ENCODE data around the gene MMP10. TPM values are rescaled to one million over a fixed set of nuclear protein-coding genes. Genes with fewer than 3 reads are reported as not detected.
A peak's percentile ranks its signal among the peaks of the same experiment; 100 is the strongest.

The MMP10 gene
- polyA plus RNA-seq, 1 donor (not counting 4 experiments of a cell fraction or from before 2014, with no cell fraction given) = 19.1 TPM

DNA sequence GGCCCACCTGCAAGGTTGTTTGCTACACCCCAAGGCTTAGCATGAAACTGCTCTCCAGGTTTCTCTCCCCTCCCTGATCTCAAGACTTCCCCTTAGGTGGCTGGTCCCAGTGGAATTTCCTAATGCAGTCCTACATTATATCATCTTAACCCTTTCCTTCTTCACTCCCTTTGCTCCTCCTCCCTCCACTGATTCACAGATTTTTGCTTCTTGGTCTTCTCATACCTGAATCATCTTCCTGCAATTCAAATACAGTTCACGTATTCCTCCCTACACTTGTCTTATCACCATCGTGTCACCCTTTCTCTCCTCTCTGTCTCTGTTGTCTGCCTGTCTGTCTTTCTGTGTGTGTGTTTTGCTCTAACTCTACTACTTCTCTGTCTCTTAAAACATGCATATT lies 17.0 kb downstream of the MMP10 start:
- Histone ChIP-seq H3K9ac (ENCODE audit: control insufficient read depth, extremely low read depth, insufficient read depth, low read length) (peak overlapping the region; percentile 45), H3K36me3 (ENCODE audit: control insufficient read depth in 2 of 2, extremely low read depth in 1 of 2, insufficient read depth in 2 of 2, low read length in 2 of 2) (no peaks in the 10 kb centered on the region), H4K20me1 (ENCODE audit: control insufficient read depth, extremely low read depth, insufficient read depth, low read length) (no peaks in the 10 kb centered on the region), H3K4me2 (ENCODE audit: control insufficient read depth, extremely low read depth, insufficient read depth, low read depth, low read length) (peak overlapping the region; percentile 56), H3K9me3 (ENCODE audit: control insufficient read depth, low read depth, low read length) (no peaks in the 10 kb centered on the region), H3K79me2 (ENCODE audit: control insufficient read depth, insufficient read depth, low read length) (no peaks in the 10 kb centered on the region), H3K27ac (ENCODE audit: control insufficient read depth, insufficient read depth, low read length) (peak overlapping the region; percentile 81), H3K9me1 (ENCODE audit: control insufficient read depth, extremely low read depth, insufficient read depth, low read length) (no peaks in the 10 kb centered on the region), H3K4me3 (ENCODE audit: control insufficient read depth in 2 of 3, extremely low read depth in 1 of 3, insufficient read depth in 2 of 3, low read depth in 1 of 3, low read length in 3 of 3) (no peak overlapping the region), H2AFZ (ENCODE audit: control insufficient read depth, low read length) (peak overlapping the region; percentile 24), H3K4me1 (ENCODE audit: control insufficient read depth, extremely low read depth, insufficient read depth, low read length) (peaks cover 52% of the 10 kb centered on the region), H3K27me3 (ENCODE audit: control insufficient read depth, extremely low read depth, insufficient read depth, low read length) (no peaks in the 10 kb centered on the region)
- no peak for DNase-seq (ENCODE audit: low read depth, low spot score)
- no peak for TF ChIP-seq EZH2 (IDR thresholded peaks at IDR 0.05; ENCODE audit: low read length)
- dilution Hi-C loops (cut with MboI; ENCODE audit: extremely low pct_ligation_motif_present, low sequenced_read_pairs) = no loop called here
- FAIRE-seq = peak; percentile 79

DNA sequence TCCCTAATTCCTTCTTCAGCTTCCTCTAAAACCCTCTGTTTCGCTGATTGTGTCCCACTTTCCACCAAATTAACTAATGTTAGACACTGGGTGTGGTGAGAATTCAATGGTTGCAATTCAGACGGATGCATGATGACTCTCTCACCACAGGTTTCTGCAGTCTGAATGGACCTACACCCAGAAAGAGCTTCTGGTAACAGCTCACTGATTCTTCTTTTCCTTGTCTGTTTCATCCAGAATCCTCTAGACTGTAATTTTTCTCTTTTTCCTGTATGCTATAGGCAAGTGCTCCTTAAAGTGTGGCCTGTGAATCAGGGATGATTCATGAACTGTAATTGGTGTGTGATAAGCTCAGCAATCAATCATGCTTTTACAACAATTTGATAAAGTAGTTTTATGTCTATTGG lies 18.1 kb downstream of the MMP10 start:
- H3K4me3 ChIP-seq (ENCODE audit: control insufficient read depth in 2 of 3, extremely low read depth in 1 of 3, insufficient read depth in 2 of 3, low read depth in 1 of 3, low read length in 3 of 3) = no peak overlapping the region
- H3K9me3 ChIP-seq (ENCODE audit: control insufficient read depth, low read depth, low read length) = no peaks in the 10 kb centered on the region
- no peaks in the 10 kb centered on the region for H3K9me1 ChIP-seq (ENCODE audit: control insufficient read depth, extremely low read depth, insufficient read depth, low read length)
- TF ChIP-seq, protein P1, sequence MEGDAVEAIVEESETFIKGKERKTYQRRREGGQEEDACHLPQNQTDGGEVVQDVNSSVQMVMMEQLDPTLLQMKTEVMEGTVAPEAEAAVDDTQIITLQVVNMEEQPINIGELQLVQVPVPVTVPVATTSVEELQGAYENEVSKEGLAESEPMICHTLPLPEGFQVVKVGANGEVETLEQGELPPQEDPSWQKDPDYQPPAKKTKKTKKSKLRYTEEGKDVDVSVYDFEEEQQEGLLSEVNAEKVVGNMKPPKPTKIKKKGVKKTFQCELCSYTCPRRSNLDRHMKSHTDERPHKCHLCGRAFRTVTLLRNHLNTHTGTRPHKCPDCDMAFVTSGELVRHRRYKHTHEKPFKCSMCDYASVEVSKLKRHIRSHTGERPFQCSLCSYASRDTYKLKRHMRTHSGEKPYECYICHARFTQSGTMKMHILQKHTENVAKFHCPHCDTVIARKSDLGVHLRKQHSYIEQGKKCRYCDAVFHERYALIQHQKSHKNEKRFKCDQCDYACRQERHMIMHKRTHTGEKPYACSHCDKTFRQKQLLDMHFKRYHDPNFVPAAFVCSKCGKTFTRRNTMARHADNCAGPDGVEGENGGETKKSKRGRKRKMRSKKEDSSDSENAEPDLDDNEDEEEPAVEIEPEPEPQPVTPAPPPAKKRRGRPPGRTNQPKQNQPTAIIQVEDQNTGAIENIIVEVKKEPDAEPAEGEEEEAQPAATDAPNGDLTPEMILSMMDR (optimal IDR thresholded peaks at IDR 0.05 in 1 of 3, IDR thresholded peaks at IDR 0.05 in 1 of 3, conservative IDR thresholded peaks at IDR 0.05 in 1 of 3; ENCODE audit: extremely low read depth in 1 of 3, insufficient read depth in 2 of 3, low read length in 3 of 3) = no peak
- TF ChIP-seq EZH2 (IDR thresholded peaks at IDR 0.05; ENCODE audit: low read length) = no peak
- H3K27ac ChIP-seq (ENCODE audit: control insufficient read depth, insufficient read depth, low read length) = peak overlapping the region; percentile 81
- peaks cover 56% of the 10 kb centered on the region for H3K4me1 ChIP-seq (ENCODE audit: control insufficient read depth, extremely low read depth, insufficient read depth, low read length)
- FAIRE-seq (peak; percentile 91), DNase-seq (ENCODE audit: low read depth, low spot score) (no peak)
- H3K9ac ChIP-seq (ENCODE audit: control insufficient read depth, extremely low read depth, insufficient read depth, low read length) = peak overlapping the region; percentile 42
- H3K4me2 ChIP-seq (ENCODE audit: control insufficient read depth, extremely low read depth, insufficient read depth, low read depth, low read length) = peak overlapping the region; percentile 65
- H2AFZ ChIP-seq (ENCODE audit: control insufficient read depth, low read length) = no peak overlapping the region
- no peaks in the 10 kb centered on the region for H4K20me1 ChIP-seq (ENCODE audit: control insufficient read depth, extremely low read depth, insufficient read depth, low read length)
- H3K36me3 ChIP-seq (ENCODE audit: control insufficient read depth in 2 of 2, extremely low read depth in 1 of 2, insufficient read depth in 2 of 2, low read length in 2 of 2) = no peaks in the 10 kb centered on the region
- no peaks in the 10 kb centered on the region for H3K79me2 ChIP-seq (ENCODE audit: control insufficient read depth, insufficient read depth, low read length)
- dilution Hi-C loops (cut with MboI; ENCODE audit: extremely low pct_ligation_motif_present, low sequenced_read_pairs) = no loop called here
- H3K27me3 ChIP-seq (ENCODE audit: control insufficient read depth, extremely low read depth, insufficient read depth, low read length) = no peaks in the 10 kb centered on the region

DNA sequence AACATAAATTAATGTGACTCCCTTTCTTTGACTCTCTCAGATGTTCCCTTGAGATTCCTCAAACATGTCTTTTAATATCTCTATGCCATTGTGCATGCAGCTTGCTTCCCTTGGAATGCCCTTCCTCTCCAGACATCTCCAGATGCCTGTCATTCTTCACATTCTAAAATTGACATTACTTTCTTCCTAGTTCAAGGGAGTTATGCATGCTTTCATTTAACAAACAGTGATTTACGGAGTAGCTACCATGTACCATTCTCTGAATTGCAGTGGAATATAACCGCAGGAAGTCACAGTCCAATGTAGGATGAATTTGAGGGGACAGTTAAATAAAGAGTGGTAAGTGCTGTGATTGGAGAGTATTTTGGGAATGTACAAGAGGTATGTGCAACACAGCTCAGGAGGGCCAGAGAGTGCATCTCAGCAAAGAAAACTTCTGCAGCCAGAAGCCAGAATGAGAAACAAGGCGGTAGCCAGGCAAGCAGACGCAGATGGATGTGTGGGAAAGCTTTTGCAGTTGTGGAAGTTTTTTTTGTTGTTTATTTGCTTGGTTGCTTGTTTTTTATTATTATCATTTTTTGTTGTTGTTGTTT lies 18.7 kb downstream of the MMP10 start:
- Histone ChIP-seq H3K79me2 (ENCODE audit: control insufficient read depth, insufficient read depth, low read length) (no peaks in the 10 kb centered on the region), H3K27ac (ENCODE audit: control insufficient read depth, insufficient read depth, low read length) (peak overlapping the region; percentile 81), H3K9ac (ENCODE audit: control insufficient read depth, extremely low read depth, insufficient read depth, low read length) (peak overlapping the region; percentile 42)

More for the DNA sequence above, 18.7 kb downstream of the MMP10 start:
- no peak for DNase-seq (ENCODE audit: low read depth, low spot score)
- H3K4me1 ChIP-seq (ENCODE audit: control insufficient read depth, extremely low read depth, insufficient read depth, low read length) = peaks cover 56% of the 10 kb centered on the region
- H4K20me1 ChIP-seq (ENCODE audit: control insufficient read depth, extremely low read depth, insufficient read depth, low read length) = no peaks in the 10 kb centered on the region
- no peak for TF ChIP-seq EZH2 (IDR thresholded peaks at IDR 0.05; ENCODE audit: low read length)
- TF ChIP-seq, protein P1 (optimal IDR thresholded peaks at IDR 0.05 in 1 of 3, IDR thresholded peaks at IDR 0.05 in 1 of 3, conservative IDR thresholded peaks at IDR 0.05 in 1 of 3; ENCODE audit: extremely low read depth in 1 of 3, insufficient read depth in 2 of 3, low read length in 3 of 3) = no peak
- H3K36me3 ChIP-seq (ENCODE audit: control insufficient read depth in 2 of 2, extremely low read depth in 1 of 2, insufficient read depth in 2 of 2, low read length in 2 of 2) = no peaks in the 10 kb centered on the region
- peak overlapping the region; percentile 65 for H3K4me2 ChIP-seq (ENCODE audit: control insufficient read depth, extremely low read depth, insufficient read depth, low read depth, low read length)
- no peak overlapping the region for H2AFZ ChIP-seq (ENCODE audit: control insufficient read depth, low read length)
- FAIRE-seq = no peak
- H3K4me3 ChIP-seq (ENCODE audit: control insufficient read depth in 2 of 3, extremely low read depth in 1 of 3, insufficient read depth in 2 of 3, low read depth in 1 of 3, low read length in 3 of 3) = no peak overlapping the region
- dilution Hi-C loops (cut with MboI; ENCODE audit: extremely low pct_ligation_motif_present, low sequenced_read_pairs) = no loop called here
- no peaks in the 10 kb centered on the region for H3K27me3 ChIP-seq (ENCODE audit: control insufficient read depth, extremely low read depth, insufficient read depth, low read length)
- H3K9me3 ChIP-seq (ENCODE audit: control insufficient read depth, low read depth, low read length) = no peaks in the 10 kb centered on the region
- H3K9me1 ChIP-seq (ENCODE audit: control insufficient read depth, extremely low read depth, insufficient read depth, low read length) = no peaks in the 10 kb centered on the region
